Mesenchymal stem cell (in vitro differentiated cells and primary cell): ENCODE results near the gene GARNL3.
A peak's percentile ranks its signal among the peaks of the same experiment; 100 is the strongest.

Source experiments
- DNase-seq: peaks from one replicate; pipeline ENCODE4 v3.0.0-alpha.2; 2013
- H2AFZ ChIP-seq: one replicate; pipeline ENCODE4 v1.6.1; 2013; ENCODE audit warnings: low read depth, mild to moderate bottlenecking, control low read depth, inconsistent platforms, low read length, moderate library complexity
- H2AK5ac ChIP-seq: 2 replicates; pipeline ENCODE4 v1.6.1; 2013; ENCODE audit warnings: low read length, moderate library complexity, mild to moderate bottlenecking, inconsistent platforms; ENCODE audit not compliant: severe bottlenecking
- H2BK120ac ChIP-seq: one replicate; pipeline ENCODE4 v1.6.1; 2013; ENCODE audit warnings: low read depth, mild to moderate bottlenecking, inconsistent platforms, low read length, moderate library complexity
- H2BK12ac ChIP-seq, 2 experiments: one replicate each; pipeline ENCODE4 v1.6.1; 2013; ENCODE audit warnings: inconsistent platforms in 2 of 2, low read length in 2 of 2, mild to moderate bottlenecking in 2 of 2, moderate library complexity in 2 of 2, control low read depth in 1 of 2
- H2BK15ac ChIP-seq: one replicate; pipeline ENCODE4 v1.6.1; 2013; ENCODE audit warnings: mild to moderate bottlenecking, low read depth, inconsistent platforms; ENCODE audit not compliant: poor library complexity, severe bottlenecking
- H2BK5ac ChIP-seq: 2 replicates; pipeline ENCODE4 v1.6.1; 2013; ENCODE audit warnings: low read depth, mild to moderate bottlenecking, low read length, control low read depth, inconsistent platforms; ENCODE audit not compliant: poor library complexity, severe bottlenecking
- H3K14ac ChIP-seq, 2 experiments: one replicate each; pipeline ENCODE4 v1.6.1; 2013; ENCODE audit warnings: inconsistent platforms in 2 of 2, low read length in 2 of 2, control low read depth in 1 of 2, mild to moderate bottlenecking in 1 of 2, moderate library complexity in 1 of 2
- H3K18ac ChIP-seq, 2 experiments: one replicate each; pipeline ENCODE4 v1.6.1; 2013; ENCODE audit warnings: inconsistent platforms in 2 of 2, low read length in 2 of 2, control low read depth in 1 of 2, low read depth in 1 of 2, mild to moderate bottlenecking in 1 of 2
- H3K23ac ChIP-seq, 2 experiments: one replicate each; pipeline ENCODE4 v1.6.1; 2013; ENCODE audit warnings: inconsistent platforms in 2 of 2, low read length in 2 of 2, mild to moderate bottlenecking in 2 of 2, moderate library complexity in 2 of 2, control low read depth in 1 of 2
- H3K27ac ChIP-seq: 2 replicates; pipeline ENCODE4 v1.5.1; 2013; ENCODE audit warnings: mild to moderate bottlenecking, moderate library complexity, low read length, control low read depth, inconsistent platforms; ENCODE audit not compliant: poor library complexity, severe bottlenecking
- H3K27me3 ChIP-seq, 2 experiments: 2 replicates each; pipeline versions ENCODE4 v1.6.1 to v1.7.0; 2013; ENCODE audit warnings: low read length in 2 of 2, mild to moderate bottlenecking in 2 of 2, moderate library complexity in 2 of 2, control low read depth in 1 of 2, inconsistent platforms in 1 of 2; ENCODE audit not compliant: control insufficient read depth in 1 of 2, insufficient read depth in 1 of 2
- H3K36me3 ChIP-seq, 2 experiments: 2 replicates each; pipeline versions ENCODE4 v1.6.1 to v1.7.0; 2013; ENCODE audit warnings: low read length in 2 of 2, control low read depth in 1 of 2, inconsistent platforms in 1 of 2, low read depth in 1 of 2, mild to moderate bottlenecking in 1 of 2; ENCODE audit not compliant: insufficient read depth in 2 of 2, control insufficient read depth in 1 of 2
- H3K4ac ChIP-seq, 2 experiments: one replicate each; pipeline ENCODE4 v1.6.1; 2013; ENCODE audit warnings: inconsistent platforms in 2 of 2, low read length in 2 of 2, mild to moderate bottlenecking in 2 of 2, moderate library complexity in 2 of 2, control low read depth in 1 of 2, low read depth in 1 of 2
- H3K4me1 ChIP-seq: 2 replicates; pipeline ENCODE4 v1.6.1; 2013; ENCODE audit warnings: low read depth, low read length, control low read depth; ENCODE audit not compliant: control insufficient read depth, insufficient read depth
- H3K4me2 ChIP-seq: 2 replicates; pipeline ENCODE4 v1.6.1; 2013; ENCODE audit warnings: low read length, mild to moderate bottlenecking, inconsistent platforms; ENCODE audit not compliant: poor library complexity, severe bottlenecking
- H3K4me3 ChIP-seq, 2 experiments: 2 replicates each; pipeline versions ENCODE4 v1.5.1 to v1.7.0; 2013; ENCODE audit warnings: low read length in 2 of 2, mild to moderate bottlenecking in 2 of 2, control low read depth in 1 of 2, low read depth in 1 of 2; ENCODE audit not compliant: insufficient read depth in 1 of 2
- H3K79me1 ChIP-seq: replicated peaks from 2 replicates; pipeline ENCODE4 v1.6.1; 2013; ENCODE audit warnings: mild to moderate bottlenecking, control low read depth, low read length, inconsistent platforms; ENCODE audit not compliant: poor library complexity, severe bottlenecking
- H3K9ac ChIP-seq: 2 replicates; pipeline ENCODE4 v1.7.0; 2013; ENCODE audit warnings: mild to moderate bottlenecking, low read length, moderate library complexity
- H3K9me3 ChIP-seq: 2 replicates; pipeline ENCODE4 v1.7.0; 2013; ENCODE audit warnings: mild to moderate bottlenecking, low read length; ENCODE audit not compliant: control insufficient read depth
- H4K8ac ChIP-seq: one replicate; pipeline ENCODE4 v1.6.1; 2013; ENCODE audit warnings: inconsistent platforms, mild to moderate bottlenecking, low read length, moderate library complexity
- H4K91ac ChIP-seq: one replicate; pipeline ENCODE4 v1.6.1; 2013; ENCODE audit warnings: mild to moderate bottlenecking, low read length, inconsistent platforms
- WGBS: methylation state at CpG from one replicate; pipeline ENCODE4 v1.1.7; 2013; ENCODE audit warnings: mixed read lengths; 5-methylcytosine and 5-hydroxymethylcytosine counted together

Gene GARNL3

GRCh38 chr9:127398715-127399400, 134.3 kb downstream of the GARNL3 start:
- H3K14ac ChIP-seq = no peak overlapping the region
- no peak overlapping the region for H3K4ac ChIP-seq
- H2BK120ac ChIP-seq = no peak overlapping the region
- 93% methylated on average over 13 of the region's 13 CpGs for WGBS
- H3K18ac ChIP-seq = no peak overlapping the region
- H3K9ac ChIP-seq = no peak overlapping the region
- H2AK5ac ChIP-seq = no peak overlapping the region
- H3K4me1 ChIP-seq = peaks cover 18% of the 10 kb centered on the region
- DNase-seq = no peak
- H3K9me3 ChIP-seq = peaks cover 7% of the 10 kb centered on the region
- H2BK12ac ChIP-seq = no peak overlapping the region
- no peak overlapping the region for H2BK5ac ChIP-seq
- peak overlapping the region; percentile 9 for H2BK15ac ChIP-seq
- H3K79me1 ChIP-seq = peaks cover 10% of the 10 kb centered on the region
- no peak overlapping the region for H3K4me3 ChIP-seq
- H4K91ac ChIP-seq = peak overlapping the region; percentile 37
- H3K27ac ChIP-seq = no peak overlapping the region
- peaks cover 11 to 90% of the 10 kb centered on the region in 2 experiments for H3K27me3 ChIP-seq
- no peak overlapping the region for H3K4me2 ChIP-seq
- no peak overlapping the region for H3K23ac ChIP-seq
- no peak overlapping the region for H2AFZ ChIP-seq
- H4K8ac ChIP-seq = peak overlapping the region; percentile 56
- H3K36me3 ChIP-seq = peaks cover 0 to 21% of the 10 kb centered on the region in 2 experiments

GRCh38 chr9:127399736-127400269, 135.2 kb downstream of the GARNL3 start:
- Histone ChIP-seq H3K23ac (no peak overlapping the region), H3K27me3 (peaks cover 11 to 90% of the 10 kb centered on the region in 2 experiments), H3K9ac (no peak overlapping the region), H3K18ac (no peak overlapping the region), H3K4me2 (no peak overlapping the region), H2BK12ac (no peak overlapping the region), H3K79me1 (peaks cover 11% of the 10 kb centered on the region), H4K8ac (no peak overlapping the region), H2BK120ac (no peak overlapping the region), H3K27ac (no peak overlapping the region), H2BK5ac (no peak overlapping the region), H3K4me3 (no peak overlapping the region), H4K91ac (no peak overlapping the region), H3K14ac (no peak overlapping the region), H3K4me1 (peaks cover 18% of the 10 kb centered on the region), H2AK5ac (no peak overlapping the region), H3K4ac (no peak overlapping the region), H2AFZ (no peak overlapping the region), H2BK15ac (no peak overlapping the region), H3K9me3 (peaks cover 7% of the 10 kb centered on the region), H3K36me3 (peaks cover 0 to 31% of the 10 kb centered on the region in 2 experiments)
- WGBS = 94% methylated on average over 14 of the region's 14 CpGs
- DNase-seq = no peak

- 89% methylated on average over 16 of the region's 18 CpGs for WGBS
- no peak overlapping the region for H2AK5ac ChIP-seq
- H2BK5ac ChIP-seq = no peak overlapping the region
- no peaks in the 10 kb centered on the region for H3K9me3 ChIP-seq
- no peak overlapping the region for H3K4me2 ChIP-seq
- no peak overlapping the region for H3K4ac ChIP-seq
- no peak overlapping the region for H3K4me3 ChIP-seq
- no peak overlapping the region for H3K23ac ChIP-seq
- H4K8ac ChIP-seq = no peak overlapping the region
- H3K9ac ChIP-seq = no peak overlapping the region
- H3K27ac ChIP-seq = no peak overlapping the region
- H3K4me1 ChIP-seq = peaks cover 20% of the 10 kb centered on the region
- no peak overlapping the region for H2BK120ac ChIP-seq
- peaks cover 0 to 51% of the 10 kb centered on the region in 2 experiments for H3K36me3 ChIP-seq
- H4K91ac ChIP-seq = no peak overlapping the region
- no peak overlapping the region for H2BK12ac ChIP-seq
- no peak for DNase-seq
- H3K18ac ChIP-seq = no peak overlapping the region
- peaks cover 0 to 92% of the 10 kb centered on the region in 2 experiments for H3K27me3 ChIP-seq
- no peak overlapping the region for H2AFZ ChIP-seq
- H3K79me1 ChIP-seq = peaks cover 11% of the 10 kb centered on the region
- H2BK15ac ChIP-seq = no peak overlapping the region
- H3K14ac ChIP-seq = no peak overlapping the region
Observed at GRCh38 chr9:127402401-127403090, 138.0 kb downstream of the GARNL3 start.

DNA sequence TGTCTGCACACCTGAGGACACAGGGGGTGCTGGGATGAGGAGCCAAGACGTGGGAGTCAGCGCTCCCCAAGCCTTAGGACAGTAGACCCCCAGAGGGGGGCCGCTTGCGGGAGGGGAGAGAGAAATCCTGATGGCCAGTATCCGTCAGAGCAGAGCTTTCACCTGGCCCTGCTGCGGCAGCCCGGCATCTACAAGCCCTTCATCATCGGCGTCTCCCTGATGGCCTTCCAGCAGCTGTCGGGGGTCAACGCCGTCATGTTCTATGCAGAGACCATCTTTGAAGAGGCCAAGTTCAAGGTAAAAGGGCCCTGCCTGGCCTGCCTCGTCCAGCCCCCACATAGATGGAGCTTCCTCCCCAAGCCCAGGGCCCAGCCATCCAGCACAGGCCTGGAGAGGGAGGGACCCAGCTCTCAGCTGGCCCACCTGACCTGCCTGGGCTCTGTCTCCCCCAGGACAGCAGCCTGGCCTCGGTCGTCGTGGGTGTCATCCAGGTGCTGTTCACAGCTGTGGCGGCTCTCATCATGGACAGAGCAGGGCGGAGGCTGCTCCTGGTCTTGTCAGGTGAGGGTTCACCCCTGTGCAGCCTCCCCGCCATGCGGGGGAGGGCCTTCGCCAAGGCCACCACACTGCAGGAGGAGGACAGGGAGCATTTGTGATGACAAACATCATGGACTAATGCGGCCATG, 139.1 kb downstream of the GARNL3 start:
- no peak overlapping the region for H3K27ac ChIP-seq
- H2BK12ac ChIP-seq = no peak overlapping the region
- no peak overlapping the region for H3K23ac ChIP-seq
- no peak overlapping the region for H3K4me3 ChIP-seq
- no peak for DNase-seq
- no peak overlapping the region for H3K9ac ChIP-seq
- H3K79me1 ChIP-seq = peaks cover 8% of the 10 kb centered on the region
- H2AK5ac ChIP-seq = no peak overlapping the region
- no peak overlapping the region for H3K4me2 ChIP-seq
- peaks cover 12% of the 10 kb centered on the region for H3K4me1 ChIP-seq
- no peak overlapping the region for H3K4ac ChIP-seq
- H3K27me3 ChIP-seq = peaks cover 0 to 90% of the 10 kb centered on the region in 2 experiments
- no peak overlapping the region for H4K8ac ChIP-seq
- H2BK120ac ChIP-seq = no peak overlapping the region
- 87% methylated on average over 22 of the region's 22 CpGs for WGBS
- H3K9me3 ChIP-seq = no peaks in the 10 kb centered on the region
- no peak overlapping the region for H2BK5ac ChIP-seq
- H4K91ac ChIP-seq = peak overlapping the region; percentile 43
- H3K14ac ChIP-seq = no peak overlapping the region
- no peak overlapping the region for H2AFZ ChIP-seq
- no peak overlapping the region for H2BK15ac ChIP-seq
- peaks cover 0 to 51% of the 10 kb centered on the region in 2 experiments for H3K36me3 ChIP-seq
- H3K18ac ChIP-seq = no peak overlapping the region
